Inflammatory macrophage treated with lipopolysaccharide for 1 hour (primary cell): ENCODE measurements around the gene ELAVL1.
A peak's percentile ranks its signal among the peaks of the same experiment; 100 is the strongest.
"Not testable (repeated sequence)": the region's sequence is repeated elsewhere in the genome, so short reads cannot be mapped to it uniquely, and the experiment has no call there.

Experiments used
- DNase-seq, 2 donors: peaks; one replicate each; pipeline ENCODE4 v3.0.0-alpha.2; 2020 to 2022

The ELAVL1 gene

GRCh38 chr19:7932930-7933300 is 72.5 kb downstream of the ELAVL1 start:
- no peak for DNase-seq

- DNase-seq: no peak
Observed at GRCh38 chr19:7932276-7932929, 73.0 kb downstream of the ELAVL1 start.

GRCh38 chr19:7931221-7932061 is 74.0 kb downstream of the ELAVL1 start:
- no peak for DNase-seq

GRCh38 chr19:7930765-7931164 is 74.7 kb downstream of the ELAVL1 start:
- no peak for DNase-seq

- DNase-seq: not testable (repeated sequence)
Observed at GRCh38 chr19:7930030-7930429, 75.4 kb downstream of the ELAVL1 start.

- peak in 1 of 2 donors; percentile 27 for DNase-seq
Observed at GRCh38 chr19:7928741-7929701, 76.4 kb downstream of the ELAVL1 start.

GRCh38 chr19:7928334-7928706 is 77.1 kb downstream of the ELAVL1 start:
- DNase-seq: no peak

- no peak for DNase-seq
Observed at GRCh38 chr19:7927605-7928333, 77.7 kb downstream of the ELAVL1 start.

- no peak for DNase-seq
Observed at GRCh38 chr19:7926727-7927604, 78.5 kb downstream of the ELAVL1 start.

- peak; percentile 29 to 54 for DNase-seq
Observed at GRCh38 chr19:7926021-7926726, 79.3 kb downstream of the ELAVL1 start, which contains the start of gene CTXN1. Gene CTXN1 (minus strand): TSS chr19:7926135. CDS start chr19:7925538, 597 bp downstream.

GRCh38 chr19:7925171-7925851 is 80.1 kb downstream of the ELAVL1 start:
- peak; percentile 33 to 61 for DNase-seq

- DNase-seq: no peak
Observed at GRCh38 chr19:7924651-7925170, 80.7 kb downstream of the ELAVL1 start.

GRCh38 chr19:7924241-7924640 is 81.2 kb downstream of the ELAVL1 start:
- DNase-seq: no peak

- DNase-seq: no peak
Observed at GRCh38 chr19:7923295-7924191, 81.9 kb downstream of the ELAVL1 start.

GRCh38 chr19:7922836-7923195 is 82.6 kb downstream of the ELAVL1 start:
- no peak for DNase-seq

- no peak for DNase-seq
Observed at GRCh38 chr19:7921967-7922835, 83.2 kb downstream of the ELAVL1 start.

- no peak for DNase-seq
Observed at GRCh38 chr19:7921302-7921966, 84.0 kb downstream of the ELAVL1 start.
